Activated naive CD8-positive, alpha-beta T cell treated with anti-CD3 and anti-CD28 coated beads, Interleukin-2, amount 10 ng/mL, durations not matched to agents 7 days and 5 days (primary cell): ENCODE data around the gene PHF23. TPM values are rescaled to one million over a fixed set of nuclear protein-coding genes. Genes with fewer than 3 reads are reported as not detected.
"Not testable (repeated sequence)": the region's sequence is repeated elsewhere in the genome, so short reads cannot be mapped to it uniquely, and the experiment has no call there.

Experiments
- ATAC-seq: fragments of 150-1000 bp; cut with Tn5 transposase; one replicate; pipeline ENCODE4 v1.10.0; 2021; ENCODE audit warnings: low read depth, moderate library complexity
- POLR2A ChIA-PET: fragments of 350-600 bp; sonication (Branson Sonifier 250); formaldehyde crosslinking; loops from one replicate; lab custom pipeline; 2021; ENCODE audit warnings: antibody characterized with exemption; lab: Charles Lee
- DNase-seq: peaks from one replicate; pipeline ENCODE4 v3.0.0; 2021
- H3K27ac Mint-ChIP-seq: one replicate; pipeline ENCODE4 v1.8.0; 2022; ENCODE audit warnings: mild to moderate bottlenecking, mixed read lengths
- H3K27me3 Mint-ChIP-seq: one replicate; pipeline ENCODE4 v1.8.0; 2022; ENCODE audit warnings: mild to moderate bottlenecking, moderate library complexity, mixed read lengths
- H3K36me3 Mint-ChIP-seq: one replicate; pipeline ENCODE4 v1.8.0; 2021; ENCODE audit warnings: mild to moderate bottlenecking, mixed read lengths
- H3K4me1 Mint-ChIP-seq: one replicate; pipeline ENCODE4 v1.8.0; 2021; ENCODE audit warnings: mixed read lengths
- H3K4me3 Mint-ChIP-seq: one replicate; pipeline ENCODE4 v1.8.0; 2022; ENCODE audit warnings: mild to moderate bottlenecking, moderate library complexity, mixed read lengths
- H3K9me3 Mint-ChIP-seq: one replicate; pipeline ENCODE4 v1.8.0; 2021; ENCODE audit warnings: mixed read lengths
- total RNA-seq, 2 experiments: library from RNA; stranded (reverse); gene quantifications; one replicate each; pipeline ENCODE4 v1.2.3, GENCODE V29; 2021

The PHF23 gene
- total RNA-seq, 2 experiments from 2014 or later: 49.9 to 50.4 TPM

DNA sequence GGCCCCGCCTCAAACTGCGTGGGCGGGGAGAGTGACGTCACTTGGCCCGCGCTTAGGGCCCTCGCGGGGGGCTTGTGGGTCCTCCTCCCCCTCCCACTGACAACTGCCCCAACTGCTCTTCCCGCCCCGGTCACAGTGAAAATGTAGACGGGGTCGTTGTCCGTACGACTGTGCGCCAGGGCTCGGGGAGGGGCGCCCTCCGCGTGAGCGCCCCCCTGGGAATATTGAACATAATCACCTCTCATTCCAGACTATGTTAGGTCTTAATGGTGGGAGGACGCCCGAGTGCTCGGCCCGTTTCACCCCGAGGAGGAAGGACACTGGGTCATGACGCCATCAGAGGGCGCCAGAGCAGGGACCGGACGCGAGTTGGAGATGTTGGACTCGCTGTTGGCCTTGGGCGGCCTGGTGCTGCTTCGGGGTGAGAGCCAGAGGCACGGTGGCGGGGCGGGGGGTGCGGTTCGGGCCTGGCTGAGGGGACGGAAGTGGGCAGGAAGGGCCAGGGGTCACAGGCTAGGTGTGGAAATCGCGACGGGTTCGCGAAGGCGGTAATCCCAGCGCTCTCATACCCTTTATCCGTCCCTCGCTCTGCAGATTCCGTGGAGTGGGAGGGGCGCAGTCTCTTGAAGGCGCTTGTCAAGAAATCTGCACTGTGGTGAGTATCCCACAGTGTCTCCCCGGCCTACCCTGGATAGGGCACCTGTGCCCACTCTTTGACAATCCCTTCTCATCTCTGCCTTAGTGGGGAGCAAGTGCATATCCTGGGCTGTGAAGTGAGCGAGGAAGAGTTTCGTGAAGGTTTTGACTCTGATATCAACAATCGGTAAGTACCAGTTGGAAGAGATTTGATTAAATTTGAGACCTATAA lies 13.2 kb upstream of the PHF23 start, which contains the start of gene ELP5:
ELP5 (plus strand) TSS at position 40 of the 868 bp plus-strand sequence; CDS start at position 376, 336 bp downstream.
- no peaks in the 10 kb centered on the region for H3K9me3 Mint-ChIP-seq
- peak within 1 kb of the TSS; percentile 100 for H3K27ac Mint-ChIP-seq
- DNase-seq (peak; percentile 91), ATAC-seq (peak; percentile 66)
- POLR2A ChIA-PET: interaction anchor here (0.9 to 4.0 kb wide), 4 partner anchors 10 to 84 kb away, joined by 3 to 56 read pairs (median 19); partner anchors contain the start of genes ACADVL, ACAP1, DLG4 and DVL2
- peak within 1 kb of the TSS; percentile 99 for H3K4me3 Mint-ChIP-seq
- no peaks in the 10 kb centered on the region for H3K27me3 Mint-ChIP-seq
- peaks cover 11% of the 10 kb centered on the region for H3K36me3 Mint-ChIP-seq
- H3K4me1 Mint-ChIP-seq: peaks cover 39% of the 10 kb centered on the region

DNA sequence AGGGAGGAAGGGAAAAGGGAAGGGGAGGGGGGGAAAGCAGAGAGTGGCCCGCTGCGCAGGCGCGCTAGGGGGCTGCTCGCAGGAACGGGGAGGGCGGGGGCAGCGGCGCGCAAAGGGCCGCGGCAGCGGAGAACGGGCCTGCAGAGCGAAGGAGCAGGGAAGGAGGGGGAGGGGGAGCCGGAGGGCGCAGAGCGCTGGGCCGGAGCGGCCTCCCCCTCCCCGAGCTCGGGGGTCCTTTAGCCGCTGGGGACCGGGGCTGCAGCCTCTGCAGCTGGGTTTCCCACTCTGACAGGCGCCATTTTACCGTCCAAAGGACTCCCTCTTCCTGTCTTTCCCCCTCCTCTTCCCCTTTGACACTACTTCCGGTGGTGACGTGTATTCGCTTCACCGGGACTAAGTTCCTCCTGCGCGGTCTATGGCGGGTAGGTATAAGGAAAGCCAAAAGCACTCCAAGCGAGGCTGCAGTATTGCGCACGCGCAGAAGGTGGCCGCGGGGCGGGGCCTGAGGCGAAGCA lies 12.5 kb upstream of the PHF23 start, which contains the start of gene CTDNEP1:
CTDNEP1 (minus strand) TSS at position 74 of the 515 bp plus-strand sequence. CDS start 438 bp downstream, outside the sequence.
- peak within 1 kb of the TSS; percentile 100 for H3K27ac Mint-ChIP-seq
- H3K27me3 Mint-ChIP-seq: no peaks in the 10 kb centered on the region
- H3K4me1 Mint-ChIP-seq: peaks cover 39% of the 10 kb centered on the region
- peak; percentile 92 for ATAC-seq
- no peaks in the 10 kb centered on the region for H3K9me3 Mint-ChIP-seq
- POLR2A ChIA-PET: interaction anchor here (0.9 to 4.0 kb wide), 6 partner anchors 9 to 84 kb away, joined by 3 to 56 read pairs (median 12); partner anchors contain the start of genes ACADVL, ACAP1, DLG4 and DVL2
- peak within 1 kb of the TSS; percentile 99 for H3K4me3 Mint-ChIP-seq
- DNase-seq: peak; percentile 99
- peaks cover 14% of the 10 kb centered on the region for H3K36me3 Mint-ChIP-seq

DNA sequence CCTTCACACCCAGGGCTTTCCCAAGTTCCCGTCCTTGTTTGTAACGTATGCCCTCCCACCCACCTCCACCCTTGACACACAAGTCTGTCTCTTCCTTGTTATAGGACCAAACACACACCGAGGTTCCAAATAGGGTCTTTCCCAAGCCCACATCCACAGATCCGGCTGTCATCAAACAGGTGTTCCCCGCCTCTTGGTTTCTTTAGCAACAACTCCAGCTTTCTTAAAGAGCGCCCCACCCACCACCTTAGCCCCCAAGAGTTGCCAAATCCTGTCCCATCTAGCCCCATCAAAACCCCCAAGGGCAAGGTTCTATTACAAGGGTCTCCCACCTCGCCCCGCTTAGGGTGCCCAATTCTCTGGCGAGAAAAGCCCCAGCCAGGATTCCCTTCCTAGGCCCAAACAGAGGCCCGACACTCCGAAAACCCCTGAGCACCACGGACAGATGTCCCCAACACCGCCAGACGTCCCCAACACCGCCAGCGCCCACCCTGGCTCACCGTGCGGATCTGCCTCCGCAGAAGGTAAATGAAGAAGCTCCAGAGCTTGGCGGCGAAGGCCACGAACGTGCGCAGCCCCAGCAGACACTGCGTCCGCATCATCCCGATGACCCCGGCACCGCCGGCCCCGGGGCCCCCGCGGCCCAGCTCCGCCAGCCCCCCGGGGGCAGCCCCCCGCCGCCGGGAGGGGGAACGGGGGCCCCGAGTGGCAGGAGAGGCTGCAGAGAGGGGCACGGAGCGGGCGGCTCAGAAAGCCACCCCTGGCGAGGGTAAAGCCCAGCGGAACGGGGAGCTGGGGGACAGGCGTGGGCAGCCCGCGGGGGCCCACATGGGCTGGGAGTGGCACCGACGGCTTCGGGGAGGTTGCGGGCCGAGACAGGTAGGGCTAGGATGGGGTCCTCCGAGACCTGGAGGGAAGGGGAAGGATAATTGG lies 11.7 kb upstream of the PHF23 start:
- H3K4me1 Mint-ChIP-seq: peaks cover 44% of the 10 kb centered on the region

DNA sequence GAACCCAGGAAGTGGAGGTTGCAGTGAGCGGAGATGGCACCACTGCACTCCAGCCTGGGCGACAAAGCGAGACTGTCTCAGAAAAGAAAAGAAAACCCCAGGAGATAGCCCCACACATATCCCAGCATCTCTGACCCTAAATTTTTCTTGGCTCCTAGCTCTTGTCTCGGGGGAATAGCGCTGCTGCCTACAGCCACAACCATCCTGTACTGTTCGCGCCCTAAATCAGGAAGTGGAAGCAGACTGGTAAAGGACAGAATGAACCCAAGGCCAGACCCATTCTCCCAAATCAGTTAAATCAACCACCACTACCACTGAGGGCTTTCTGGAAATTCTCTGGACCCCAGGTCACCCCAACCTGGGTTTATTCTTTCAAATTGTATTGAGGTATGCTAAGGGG lies 10.6 kb upstream of the PHF23 start:
- H3K27ac Mint-ChIP-seq: peak overlapping the region; percentile 88
- peaks cover 44% of the 10 kb centered on the region for H3K4me1 Mint-ChIP-seq
- POLR2A ChIA-PET: interaction anchor here (2.5 to 4.0 kb wide), 3 partner anchors 7 to 30 kb away, joined by 18 to 56 read pairs (median 20); partner anchors contain the start of genes ACADVL, DLG4, DVL2 and GABARAP
- H3K27me3 Mint-ChIP-seq: no peaks in the 10 kb centered on the region
- H3K9me3 Mint-ChIP-seq: no peaks in the 10 kb centered on the region
- peak overlapping the region; percentile 91 for H3K4me3 Mint-ChIP-seq
- DNase-seq (no peak), ATAC-seq (no peak)
- peaks cover 22% of the 10 kb centered on the region for H3K36me3 Mint-ChIP-seq

More for the DNA sequence above, 11.7 kb upstream of the PHF23 start:
- Mint-ChIP-seq H3K27ac (peak overlapping the region; percentile 100), H3K4me3 (peak overlapping the region; percentile 99), H3K36me3 (peaks cover 22% of the 10 kb centered on the region), H3K9me3 (no peaks in the 10 kb centered on the region), H3K27me3 (no peaks in the 10 kb centered on the region)
- DNase-seq (no peak), ATAC-seq (peak; percentile 0)
- POLR2A ChIA-PET: interaction anchor here (0.6 to 4.0 kb wide), 8 partner anchors 8 to 966 kb away, joined by 3 to 56 read pairs (median 4); partner anchors contain the start of genes ACADVL, ACAP1, DLG4 and DVL2

DNA sequence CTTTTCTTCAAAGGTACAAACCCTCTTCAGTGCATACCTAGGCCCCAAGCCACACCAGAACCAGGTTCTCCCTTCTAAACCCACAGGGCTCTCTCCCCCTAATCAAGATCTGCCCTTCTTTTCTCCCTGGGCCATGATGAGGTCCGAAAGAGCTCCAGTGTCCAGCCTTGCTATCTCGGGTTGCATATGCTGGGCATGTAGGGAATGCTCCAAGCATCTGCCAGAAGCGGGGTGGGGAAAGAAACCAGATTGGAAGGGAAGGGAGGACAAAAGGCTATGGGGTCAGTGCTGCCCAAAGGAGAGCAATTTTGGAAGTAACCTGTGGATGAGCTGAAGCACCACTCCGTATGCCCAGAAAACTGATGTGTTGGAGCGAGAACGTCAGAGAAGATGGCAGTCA lies 10.0 kb upstream of the PHF23 start:
- Mint-ChIP-seq H3K9me3 (no peaks in the 10 kb centered on the region), H3K4me3 (peak overlapping the region; percentile 91), H3K27ac (peak overlapping the region; percentile 69), H3K27me3 (no peaks in the 10 kb centered on the region), H3K4me1 (peaks cover 44% of the 10 kb centered on the region), H3K36me3 (peaks cover 19% of the 10 kb centered on the region)
- ATAC-seq (no peak), DNase-seq (no peak)
- POLR2A ChIA-PET: interaction anchor here (4.0 kb wide), 1 partner anchor 12 kb away, joined by 56 read pairs; the partner anchor contains the start of genes DVL2 and PHF23

DNA sequence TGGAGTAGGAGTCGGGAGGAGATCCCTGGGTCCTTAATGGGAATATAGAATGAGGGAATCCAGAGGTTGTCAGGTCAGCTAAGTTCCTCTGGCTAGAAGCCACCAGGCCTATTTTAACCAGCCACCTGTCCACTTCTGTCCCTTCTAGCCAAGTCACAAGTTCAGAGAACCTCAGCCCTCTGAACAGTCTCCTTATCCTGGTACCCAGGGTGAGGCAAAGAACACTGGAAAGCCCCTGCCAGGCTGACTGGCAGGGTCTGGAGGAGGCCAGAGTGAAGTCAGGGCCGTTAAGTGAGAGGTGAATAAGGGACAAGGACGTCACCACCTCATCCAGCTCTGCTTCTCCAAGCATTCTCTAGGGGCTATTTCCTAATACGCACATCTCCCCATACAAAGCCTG lies 9.5 kb upstream of the PHF23 start:
- POLR2A ChIA-PET: interaction anchor here (0.8 to 4.0 kb wide), 2 partner anchors 11 to 66 kb away, joined by 3 to 56 read pairs; partner anchors contain the start of genes DVL2 and PHF23
- peak overlapping the region; percentile 43 for H3K27ac Mint-ChIP-seq

DNA sequence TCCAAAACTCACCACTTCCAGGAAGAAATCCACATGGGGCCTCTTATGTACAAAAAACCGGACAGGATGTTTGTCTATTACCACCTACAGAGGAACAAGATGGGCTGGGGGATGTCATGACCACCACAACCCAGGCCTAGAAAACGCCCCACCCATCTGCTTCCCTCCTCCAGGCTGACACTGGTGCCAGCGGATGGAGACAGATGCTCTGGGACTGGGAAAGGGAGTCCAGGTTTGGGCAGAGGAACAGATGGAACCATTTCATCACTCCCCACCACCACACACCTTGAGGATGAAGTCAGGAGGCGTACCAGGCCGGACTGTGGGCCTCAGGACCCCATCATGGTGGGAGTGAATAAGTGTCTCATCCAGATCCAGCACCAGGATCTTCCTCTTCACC lies 7.5 kb upstream of the PHF23 start:
- Mint-ChIP-seq H3K9me3 (no peaks in the 10 kb centered on the region), H3K4me3 (no peak overlapping the region), H3K27me3 (no peaks in the 10 kb centered on the region), H3K4me1 (peaks cover 30% of the 10 kb centered on the region), H3K27ac (peak overlapping the region; percentile 1), H3K36me3 (peaks cover 16% of the 10 kb centered on the region)
- POLR2A ChIA-PET: no interaction called here
- DNase-seq: no peak
- no peak for ATAC-seq

More for the DNA sequence above, 9.5 kb upstream of the PHF23 start:
- Mint-ChIP-seq H3K9me3 (no peaks in the 10 kb centered on the region), H3K4me1 (peaks cover 40% of the 10 kb centered on the region), H3K36me3 (peaks cover 16% of the 10 kb centered on the region), H3K4me3 (no peak overlapping the region), H3K27me3 (no peaks in the 10 kb centered on the region)
- DNase-seq (no peak), ATAC-seq (no peak)

DNA sequence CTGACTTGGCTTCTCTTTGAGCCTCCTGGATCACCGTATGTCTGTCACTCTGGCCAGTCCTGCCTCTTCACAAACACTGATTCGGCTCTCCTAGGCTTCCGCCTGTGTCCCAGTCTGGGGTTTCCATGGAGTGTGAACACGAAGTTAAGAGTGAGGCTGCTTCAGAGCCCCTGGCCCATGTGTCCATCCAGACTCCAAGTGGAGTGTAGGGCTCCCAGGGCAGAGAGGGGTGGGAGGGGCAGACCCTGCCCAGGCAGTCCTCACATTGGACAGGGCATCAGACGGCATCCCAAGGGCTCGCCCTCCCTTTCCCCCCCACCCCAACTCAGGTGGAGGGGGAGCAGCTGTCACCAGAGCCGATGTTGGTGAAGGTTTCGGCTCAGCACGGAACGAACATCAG lies 4.6 kb upstream of the PHF23 start:
- H3K27me3 Mint-ChIP-seq, H3K9me3 Mint-ChIP-seq, ATAC-seq, H3K27ac Mint-ChIP-seq, DNase-seq, H3K4me3 Mint-ChIP-seq: not testable (repeated sequence)
- POLR2A ChIA-PET: interaction anchor here (1.0 to 12.9 kb wide), 3 partner anchors 7 to 23 kb away, joined by 3 to 162 read pairs (median 20); partner anchors contain the start of genes ACADVL, CTDNEP1, DLG4 and ELP5
- Mint-ChIP-seq H3K36me3 (peaks cover 20% of the 10 kb centered on the region), H3K4me1 (peaks cover 32% of the 10 kb centered on the region)

DNA sequence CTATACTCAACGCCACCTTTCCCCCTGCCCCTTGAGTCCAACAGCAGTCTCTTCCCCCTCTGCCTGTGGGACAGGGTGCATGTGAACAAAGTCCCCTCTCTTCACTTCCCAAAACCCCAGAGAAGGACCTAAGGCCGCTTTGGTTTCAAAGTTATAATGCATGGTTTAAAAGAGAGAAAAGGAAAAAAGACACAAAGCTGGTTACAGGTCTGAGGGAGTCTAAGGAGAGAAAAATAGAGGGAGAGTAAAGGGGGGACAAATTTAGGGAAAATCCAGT lies 4.1 kb upstream of the PHF23 start:
- ATAC-seq (no peak), DNase-seq (no peak)
- Mint-ChIP-seq H3K4me1 (peaks cover 30% of the 10 kb centered on the region), H3K27me3 (no peaks in the 10 kb centered on the region), H3K36me3 (peaks cover 20% of the 10 kb centered on the region), H3K4me3 (peak overlapping the region; percentile 96), H3K9me3 (no peaks in the 10 kb centered on the region), H3K27ac (peak overlapping the region; percentile 69)
- POLR2A ChIA-PET: interaction anchor here (1.0 to 12.9 kb wide), 4 partner anchors 8 to 22 kb away, joined by 3 to 162 read pairs (median 16); partner anchors contain the start of genes ACADVL, CTDNEP1, DLG4 and DVL2

DNA sequence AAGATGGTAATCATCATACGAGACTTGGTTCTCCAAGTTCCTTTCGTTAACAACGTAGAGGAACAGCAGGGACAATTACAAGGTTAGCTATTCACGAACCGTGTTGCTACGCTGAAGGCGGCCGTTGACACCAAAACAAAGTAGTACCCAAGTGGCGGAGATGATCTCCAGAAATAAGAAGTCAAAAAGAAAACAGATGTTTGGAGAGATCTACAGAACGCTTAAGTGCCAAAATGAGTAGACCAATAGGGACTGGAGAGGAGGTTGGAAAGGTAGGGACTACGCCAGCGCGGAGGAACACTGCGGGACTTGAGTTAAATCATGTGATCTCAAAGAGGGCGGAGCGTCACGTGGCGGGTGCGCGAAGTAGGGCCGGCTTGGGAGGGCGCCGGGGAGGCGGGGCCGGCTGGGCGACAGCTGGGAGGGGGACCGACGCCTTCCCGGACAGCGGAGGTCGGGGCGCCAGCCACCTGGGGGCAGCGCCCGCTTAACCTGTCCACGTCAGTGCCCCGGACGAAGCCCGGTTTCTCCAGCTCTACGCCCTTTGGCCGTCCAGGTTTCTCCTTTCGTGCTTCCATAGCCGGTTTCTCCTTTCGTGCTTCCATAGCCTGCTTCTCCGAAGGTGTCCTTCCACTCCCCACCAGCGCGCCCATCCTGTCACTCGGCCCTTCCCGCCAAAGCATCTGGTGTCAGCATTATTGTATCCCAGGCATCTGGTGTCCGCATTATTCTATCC lies 3.6 kb upstream of the PHF23 start:
- H3K4me3 Mint-ChIP-seq: peak overlapping the region; percentile 96
- DNase-seq (peak; percentile 93), ATAC-seq (peak; percentile 32)
- peaks cover 30% of the 10 kb centered on the region for H3K4me1 Mint-ChIP-seq
- POLR2A ChIA-PET: interaction anchor here (0.7 to 12.9 kb wide), 12 partner anchors 8 to 443 kb away, joined by 3 to 162 read pairs (median 4); partner anchors contain the start of genes ACADVL, CTDNEP1, DLG4 and DVL2
- H3K36me3 Mint-ChIP-seq: peaks cover 20% of the 10 kb centered on the region
- no peaks in the 10 kb centered on the region for H3K9me3 Mint-ChIP-seq
- no peaks in the 10 kb centered on the region for H3K27me3 Mint-ChIP-seq
- peak overlapping the region; percentile 98 for H3K27ac Mint-ChIP-seq

DNA sequence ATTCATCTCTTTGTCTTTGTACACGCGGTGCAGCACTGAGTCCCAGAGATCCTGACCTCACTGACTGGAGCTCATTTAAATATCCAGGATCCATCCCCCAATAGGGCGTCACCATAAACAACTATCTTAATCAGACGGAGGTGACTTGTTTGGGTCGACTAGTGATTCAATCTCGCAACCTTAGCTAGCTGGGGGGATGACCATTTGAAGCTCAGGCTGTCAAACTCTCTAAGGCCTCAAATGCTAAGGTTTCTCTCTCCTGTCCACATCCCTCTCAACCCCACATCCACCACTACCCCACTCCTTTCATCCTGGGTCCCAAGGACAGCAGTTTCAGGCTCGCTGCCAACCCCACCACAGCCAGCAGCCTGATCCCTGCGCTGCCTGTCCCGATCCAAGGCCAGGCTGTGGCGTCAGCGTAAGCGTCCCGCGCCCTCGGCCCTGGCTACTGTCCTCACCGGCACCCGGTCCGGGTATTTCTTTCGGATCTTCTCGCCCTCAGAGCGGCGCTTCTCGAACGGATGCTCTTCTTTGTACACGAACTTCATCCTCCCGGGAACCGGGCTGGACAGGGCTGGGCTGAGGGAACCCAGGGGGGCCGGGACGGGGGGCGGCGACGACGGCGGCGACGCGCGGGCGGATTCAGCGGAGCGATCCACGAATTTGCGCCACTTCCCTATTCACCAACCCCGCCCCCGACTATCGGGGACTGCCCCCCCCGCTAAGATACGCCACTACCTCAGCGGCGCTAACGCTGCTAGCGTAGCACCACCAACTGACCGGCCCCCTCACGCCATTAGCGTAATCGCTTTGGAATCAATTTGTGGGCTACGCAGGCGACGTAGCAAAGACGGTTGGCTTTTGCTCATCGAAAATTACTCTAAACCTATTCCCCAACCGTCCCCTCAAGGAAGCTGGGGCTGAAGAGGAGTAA lies 2.8 kb upstream of the PHF23 start, which contains the start of gene GABARAP:
GABARAP (minus strand) TSS at position 667 of the 934 bp plus-strand sequence; CDS start at position 548, 119 bp downstream.
- POLR2A ChIA-PET: interaction anchor here (0.7 to 12.9 kb wide), 13 partner anchors 8 to 601 kb away, joined by 3 to 162 read pairs (median 3); partner anchors contain the start of genes ACADVL, ACAP1, CTDNEP1 and DLG4
- Mint-ChIP-seq H3K9me3 (no peaks in the 10 kb centered on the region), H3K4me1 (peaks cover 35% of the 10 kb centered on the region), H3K36me3 (peaks cover 21% of the 10 kb centered on the region), H3K4me3 (peak within 1 kb of the TSS; percentile 96), H3K27me3 (no peaks in the 10 kb centered on the region), H3K27ac (peak within 1 kb of the TSS; percentile 98)
- peak; percentile 21 for ATAC-seq
- DNase-seq: peak; percentile 94
